Hematopoietic multipotent progenitor cell (in vitro differentiated cells): ENCODE results near the gene PDIA4. TPM values are rescaled to one million over a fixed set of nuclear protein-coding genes. Genes with fewer than 3 reads are reported as not detected.

ENCODE experiments used
- DNase-seq, 3 donors: peaks; one replicate each; pipeline ENCODE4 v3.0.0-alpha.2; 2011 to 2015; ENCODE audit warnings: low read depth in 2 of 3, low spot score in 2 of 3
- small RNA-seq: library from RNA; depleted of rRNA; stranded (forward); fragments of <200 nt; gene quantifications from one replicate; pipeline ENCODE3, GENCODE V24; 2012
- total RNA-seq: library from RNA; depleted of rRNA; stranded (reverse); fragments of >200 nt; gene quantifications from one replicate; pipeline ENCODE4 v1.2.3, GENCODE V29; 2012

The PDIA4 gene
- total RNA-seq, 1 donor: 47.4 TPM

DNA sequence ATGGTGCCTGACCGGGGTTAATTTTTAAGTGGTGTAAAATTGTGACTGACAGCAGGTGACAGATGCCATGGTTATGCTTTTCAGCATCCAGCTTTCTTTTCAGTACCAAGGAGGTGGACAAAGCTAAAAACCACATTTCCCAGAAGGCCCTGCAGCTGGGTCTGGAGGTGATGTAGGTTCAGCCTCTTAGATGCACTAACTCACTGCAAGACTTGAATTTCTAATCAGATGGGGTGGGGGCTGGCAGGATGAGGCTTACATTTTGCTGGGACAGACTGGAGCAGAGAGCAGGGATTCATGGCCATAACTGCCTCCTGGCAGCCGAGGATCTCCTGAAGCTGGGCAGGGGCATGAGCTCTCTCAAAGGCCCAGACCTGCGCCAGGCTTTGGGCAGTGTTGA, 52.4 kb downstream of the PDIA4 start:
- DNase-seq: no peak

- DNase-seq: no peak
Observed at GRCh38 chr7:148973256-148973655, 55.0 kb downstream of the PDIA4 start.

GRCh38 chr7:148972375-148972774, 55.9 kb downstream of the PDIA4 start:
- no peak for DNase-seq

GRCh38 chr7:148967602-148968001, 60.7 kb downstream of the PDIA4 start:
- no peak for DNase-seq

GRCh38 chr7:148967032-148967372, 61.3 kb downstream of the PDIA4 start:
- no peak for DNase-seq

- DNase-seq: peak in 1 of 3 donors; percentile 54
Observed at GRCh38 chr7:148964483-148965267, 63.6 kb downstream of the PDIA4 start.

DNA sequence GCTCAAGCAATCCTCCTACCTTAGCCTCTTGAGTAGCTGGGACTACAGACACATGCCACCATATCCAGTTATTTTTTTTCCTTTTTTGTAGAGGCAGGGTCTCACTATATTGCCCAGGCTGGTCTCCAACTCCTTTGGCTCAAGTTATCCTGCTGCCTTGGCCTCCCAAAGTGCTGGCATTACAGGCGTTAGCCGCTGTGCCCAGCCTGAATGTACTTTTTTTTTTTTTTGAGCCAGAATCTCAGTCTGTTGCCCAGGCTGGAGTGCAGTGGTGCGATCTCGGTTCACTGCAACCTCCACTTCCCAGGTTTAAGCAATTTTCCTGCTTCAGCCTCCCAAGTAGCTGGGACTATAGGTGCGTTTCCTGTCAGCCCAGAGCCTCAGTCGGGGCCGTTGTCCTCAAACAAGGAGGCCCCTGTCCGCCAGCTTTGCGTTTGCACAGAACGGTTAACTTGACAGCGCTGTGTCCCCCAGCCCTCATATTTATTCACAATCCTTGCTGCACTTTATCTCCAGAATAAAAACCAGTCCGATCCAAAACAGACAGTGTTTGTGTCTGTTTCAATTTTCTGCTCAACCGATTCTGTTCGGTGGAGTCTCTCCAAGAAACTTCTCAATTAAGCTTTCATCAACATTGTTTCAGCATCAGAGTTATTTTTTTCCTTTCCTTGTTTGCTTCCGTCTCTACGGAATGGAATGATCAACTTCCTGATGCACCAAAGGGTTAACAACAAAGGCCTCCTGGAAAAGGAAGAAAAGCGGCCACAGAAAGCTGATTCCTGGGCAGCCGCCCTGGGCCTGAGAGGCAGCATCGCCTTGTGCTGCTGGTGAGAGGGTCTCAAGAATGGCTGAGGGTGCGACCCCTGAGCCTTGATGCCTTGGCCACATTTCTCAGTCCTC, 64.5 kb downstream of the PDIA4 start:
- no peak for DNase-seq

DNA sequence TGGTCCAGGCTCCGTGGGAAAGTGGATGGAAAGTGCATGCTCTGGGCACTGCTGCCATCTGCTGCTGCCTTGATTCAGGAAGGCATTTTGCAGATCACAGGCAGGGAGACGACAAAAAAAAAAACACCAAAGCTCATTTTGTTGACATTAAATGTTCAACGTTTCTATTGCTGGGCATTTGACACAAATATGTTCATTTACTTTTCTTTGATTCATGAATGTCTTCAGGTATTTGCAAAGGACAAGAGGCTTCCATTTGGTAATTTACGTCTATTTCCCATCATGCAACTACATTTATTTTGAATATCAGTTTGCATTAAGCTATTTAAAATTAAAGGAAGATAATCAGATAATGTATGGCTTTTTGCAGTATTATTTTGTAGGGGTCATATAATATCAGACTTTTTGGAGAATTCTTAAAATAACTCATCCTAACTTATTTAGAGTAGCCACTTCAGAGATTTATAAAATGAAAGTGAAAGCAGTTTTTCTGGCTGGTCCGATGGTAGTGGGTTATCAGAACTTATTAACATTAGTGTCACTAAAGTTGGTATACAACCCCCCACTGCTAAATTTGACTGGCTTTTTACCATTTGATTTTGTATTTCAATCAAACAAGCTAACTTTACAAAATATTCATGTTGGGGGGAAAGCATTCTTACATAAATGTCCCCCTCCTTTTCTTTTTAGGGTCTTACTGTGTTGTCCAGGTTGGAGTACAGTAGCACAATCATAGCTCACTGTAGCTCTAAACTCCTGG, 65.3 kb downstream of the PDIA4 start:
- peak in 2 of 3 donors; percentile 68 to 81 for DNase-seq

- DNase-seq: no peak
Observed at GRCh38 chr7:148962440-148962822, 65.9 kb downstream of the PDIA4 start.

- DNase-seq: no peak
Observed at GRCh38 chr7:148959726-148960125, 68.6 kb downstream of the PDIA4 start.

DNA sequence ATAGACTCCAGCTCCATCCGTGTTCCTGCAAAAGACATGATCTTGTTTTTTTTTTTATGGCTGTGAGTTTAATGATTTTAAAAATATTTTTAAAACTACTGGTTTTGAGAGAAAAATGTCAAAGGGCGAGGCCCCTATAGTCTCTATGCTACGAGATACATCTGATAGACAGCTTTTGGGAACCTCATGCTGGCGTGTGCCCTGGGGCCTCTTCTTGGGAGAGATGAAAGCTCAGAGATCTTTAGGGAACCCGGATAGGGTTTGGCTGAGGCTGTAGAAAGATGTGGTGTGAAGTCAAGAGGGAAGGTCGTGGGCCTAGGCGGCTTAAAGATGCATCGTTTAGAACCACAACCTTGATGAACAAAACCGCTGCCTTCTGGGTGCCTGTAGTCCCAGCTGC, 70.2 kb downstream of the PDIA4 start:
- DNase-seq: no peak

GRCh38 chr7:148954766-148955165, 73.5 kb downstream of the PDIA4 start:
- DNase-seq: no peak

GRCh38 chr7:148953676-148954075, 74.6 kb downstream of the PDIA4 start:
- DNase-seq: no peak

Small RNAs within 50 kb of the gene (small RNA-seq; reads per million reads assigned to genes)
- gene COX6B1P1 (not detected), gene RNU6-650P (not detected), gene RNY1 (1,588 reads per million, percentile 99 among the genes with 10 or more reads in this experiment), gene RNY3 (619 reads per million, percentile 99 among the genes with 10 or more reads in this experiment), gene RNY4 (694 reads per million, percentile 99 among the genes with 10 or more reads in this experiment)

Other genes with a start within 250 kb of the PDIA4 start
- gene EZH2, start 144.2 kb downstream of the PDIA4 start, total RNA-seq: 8.3 TPM
- 13.2 TPM for gene ZNF786, start 62.2 kb upstream of the PDIA4 start, total RNA-seq
- gene ZNF425, start 97.8 kb upstream of the PDIA4 start, total RNA-seq: 3.0 TPM
- 12.9 TPM for gene ZNF398, start 118.9 kb upstream of the PDIA4 start, total RNA-seq
- gene ZNF282, start 167.0 kb upstream of the PDIA4 start, total RNA-seq: 31.5 TPM
- 11.0 TPM for gene ZNF212, start 211.1 kb upstream of the PDIA4 start, total RNA-seq
- 19.9 TPM for gene ZNF783, start 233.7 kb upstream of the PDIA4 start, total RNA-seq